Measurements from ENCODE around the gene GNA12.

Gene GNA12

DNA sequence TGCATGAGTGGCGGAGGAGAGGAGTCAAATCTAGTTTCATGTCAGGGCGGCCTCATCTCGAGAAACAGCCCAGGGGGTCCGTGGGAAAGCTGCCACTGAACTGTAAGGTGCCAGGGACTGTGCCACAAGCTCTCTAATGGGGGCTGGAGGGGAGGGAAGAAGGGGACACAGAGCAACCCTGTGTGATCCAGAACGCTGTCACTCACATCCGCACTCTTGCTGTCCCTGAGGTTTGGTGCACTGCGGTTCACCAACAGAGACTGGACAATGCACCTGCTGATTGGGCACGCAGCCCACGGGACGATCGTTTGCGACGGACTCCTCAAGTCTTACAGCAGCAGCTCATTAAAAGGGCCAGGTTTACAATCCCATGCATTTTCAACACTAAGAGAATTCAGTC, 108.4 kb downstream of the GNA12 start:
- Histone ChIP-seq H3K36me3 (replicated peaks; ENCODE audit: insufficient read depth, low read length) (no peaks in the 10 kb centered on the region), H3K4me1 (ENCODE audit: low read length) (no peaks in the 10 kb centered on the region), H3K79me2 (ENCODE audit: low read length) (no peaks in the 10 kb centered on the region; the same call in none of the 2 replicates), H4K20me1 (ENCODE audit: insufficient read depth, low read length) (no peaks in the 10 kb centered on the region), H3K9me2 (replicated peaks; ENCODE audit: insufficient read depth, low read length) (no peaks in the 10 kb centered on the region), H3K4me3 (ENCODE audit: low read length) (no peak overlapping the region), H3F3A (ENCODE audit: insufficient read depth, low read length) (no peaks in the 10 kb centered on the region), H3K27ac (ENCODE audit: low read length) (no peak overlapping the region), H3K9ac (ENCODE audit: low read length) (no peak overlapping the region), H3K4me2 (ENCODE audit: low read depth, low read length) (no peak overlapping the region), H3K9me3 (replicated peaks; ENCODE audit: insufficient read depth, low read length) (no peaks in the 10 kb centered on the region), H2AFZ (ENCODE audit: low read length) (no peak overlapping the region), H3K27me3 (replicated peaks; ENCODE audit: insufficient read depth, low read length) (no peaks in the 10 kb centered on the region)
- TF ChIP-seq EZH2 (optimal IDR thresholded peaks at IDR 0.05; ENCODE audit: low read depth, low read length) (no peak), EZH2phosphoT487 (IDR thresholded peaks at IDR 0.05; ENCODE audit: low read length) (no peak)
- TF ChIP-seq, protein P1, sequence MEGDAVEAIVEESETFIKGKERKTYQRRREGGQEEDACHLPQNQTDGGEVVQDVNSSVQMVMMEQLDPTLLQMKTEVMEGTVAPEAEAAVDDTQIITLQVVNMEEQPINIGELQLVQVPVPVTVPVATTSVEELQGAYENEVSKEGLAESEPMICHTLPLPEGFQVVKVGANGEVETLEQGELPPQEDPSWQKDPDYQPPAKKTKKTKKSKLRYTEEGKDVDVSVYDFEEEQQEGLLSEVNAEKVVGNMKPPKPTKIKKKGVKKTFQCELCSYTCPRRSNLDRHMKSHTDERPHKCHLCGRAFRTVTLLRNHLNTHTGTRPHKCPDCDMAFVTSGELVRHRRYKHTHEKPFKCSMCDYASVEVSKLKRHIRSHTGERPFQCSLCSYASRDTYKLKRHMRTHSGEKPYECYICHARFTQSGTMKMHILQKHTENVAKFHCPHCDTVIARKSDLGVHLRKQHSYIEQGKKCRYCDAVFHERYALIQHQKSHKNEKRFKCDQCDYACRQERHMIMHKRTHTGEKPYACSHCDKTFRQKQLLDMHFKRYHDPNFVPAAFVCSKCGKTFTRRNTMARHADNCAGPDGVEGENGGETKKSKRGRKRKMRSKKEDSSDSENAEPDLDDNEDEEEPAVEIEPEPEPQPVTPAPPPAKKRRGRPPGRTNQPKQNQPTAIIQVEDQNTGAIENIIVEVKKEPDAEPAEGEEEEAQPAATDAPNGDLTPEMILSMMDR (IDR thresholded peaks at IDR 0.05; ENCODE audit: low read length): no peak
- DNase-seq: no peak

DNA sequence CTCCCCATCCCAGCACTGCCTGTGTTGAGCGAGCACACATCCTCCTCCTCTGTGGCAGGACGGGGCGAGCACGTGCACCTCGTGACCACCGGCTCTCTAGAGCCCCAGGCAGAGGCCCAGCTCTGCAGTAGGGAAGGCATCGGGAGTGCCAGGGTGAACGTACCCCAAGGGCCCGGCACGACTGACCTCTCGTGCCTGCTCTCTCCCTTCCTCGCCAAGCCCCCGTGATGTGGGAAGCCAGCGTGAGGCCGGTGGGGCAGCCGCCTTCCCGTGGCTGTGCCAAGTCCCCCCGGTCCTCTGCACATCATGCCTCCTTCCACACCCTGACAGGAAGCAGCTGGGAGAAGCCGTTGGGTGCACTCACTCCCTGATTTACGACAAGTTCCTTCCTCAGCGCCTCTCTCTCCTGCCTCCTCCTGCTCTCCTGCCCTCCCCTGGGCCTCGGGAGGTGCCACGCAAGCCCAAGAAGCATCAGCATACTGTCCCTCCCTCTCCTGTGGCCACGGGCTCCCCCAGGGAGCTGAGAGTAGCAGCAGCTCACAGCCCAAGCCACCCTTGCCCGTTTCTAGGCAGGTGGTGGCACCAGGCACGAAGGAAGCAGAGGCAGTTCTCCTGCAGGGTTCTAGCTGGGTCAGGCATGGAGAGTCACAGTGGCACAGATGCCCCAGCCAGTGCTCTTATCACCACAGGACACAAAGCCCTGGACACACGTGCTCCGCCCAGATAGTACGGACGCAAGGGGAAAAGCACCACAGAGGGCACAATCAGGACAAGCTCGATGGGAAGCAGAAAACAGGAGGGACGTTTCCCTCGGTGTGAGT, 109.1 kb downstream of the GNA12 start:
- H3K4me1 ChIP-seq (ENCODE audit: low read length): no peaks in the 10 kb centered on the region
- H3K4me2 ChIP-seq (ENCODE audit: low read depth, low read length): no peak overlapping the region
- no peaks in the 10 kb centered on the region for H3K27me3 ChIP-seq (replicated peaks; ENCODE audit: insufficient read depth, low read length)
- no peaks in the 10 kb centered on the region for H3K9me2 ChIP-seq (replicated peaks; ENCODE audit: insufficient read depth, low read length)
- H3K79me2 ChIP-seq (ENCODE audit: low read length): no peaks in the 10 kb centered on the region; the same call in none of the 2 replicates
- H3K9ac ChIP-seq (ENCODE audit: low read length): no peak overlapping the region
- H3F3A ChIP-seq (ENCODE audit: insufficient read depth, low read length): no peaks in the 10 kb centered on the region
- H4K20me1 ChIP-seq (ENCODE audit: insufficient read depth, low read length): no peaks in the 10 kb centered on the region
- no peak overlapping the region for H2AFZ ChIP-seq (ENCODE audit: low read length)
- no peak overlapping the region for H3K4me3 ChIP-seq (ENCODE audit: low read length)
- H3K27ac ChIP-seq (ENCODE audit: low read length): no peak overlapping the region
- TF ChIP-seq, protein P1 (IDR thresholded peaks at IDR 0.05; ENCODE audit: low read length): no peak
- no peak for TF ChIP-seq EZH2phosphoT487 (IDR thresholded peaks at IDR 0.05; ENCODE audit: low read length)
- TF ChIP-seq EZH2 (optimal IDR thresholded peaks at IDR 0.05; ENCODE audit: low read depth, low read length): no peak
- no peaks in the 10 kb centered on the region for H3K36me3 ChIP-seq (replicated peaks; ENCODE audit: insufficient read depth, low read length)
- H3K9me3 ChIP-seq (replicated peaks; ENCODE audit: insufficient read depth, low read length): no peaks in the 10 kb centered on the region
- DNase-seq: no peak

DNA sequence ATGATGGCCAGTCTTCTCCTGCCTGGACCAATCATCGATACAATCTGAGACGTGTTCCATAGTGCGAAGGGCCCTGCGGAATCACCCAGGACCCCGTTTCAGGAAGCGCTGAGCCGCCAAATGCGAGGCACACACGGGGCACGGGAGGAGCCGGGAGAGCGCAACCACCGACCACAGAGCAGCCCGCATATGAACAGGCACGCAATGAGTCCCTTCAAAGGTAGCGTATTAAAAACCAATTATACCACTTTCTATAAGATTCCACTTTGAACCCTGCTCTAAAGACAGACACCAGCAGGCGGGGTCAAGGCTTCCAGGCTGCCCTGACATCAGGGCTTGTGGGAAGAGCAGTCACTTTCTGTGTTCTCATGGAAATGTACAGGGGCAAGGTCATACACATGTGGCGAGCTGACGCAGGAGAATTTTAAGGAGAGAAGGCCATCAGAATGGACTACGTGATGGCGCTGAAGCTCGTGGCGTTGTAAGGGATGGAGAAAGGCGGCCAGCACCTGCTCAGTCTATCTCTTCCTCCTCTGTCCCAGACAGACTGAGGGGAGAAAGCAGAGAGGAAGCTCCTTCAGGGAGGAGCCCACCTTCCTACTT, 109.9 kb downstream of the GNA12 start:
- H2AFZ ChIP-seq (ENCODE audit: low read length): no peak overlapping the region
- no peaks in the 10 kb centered on the region for H3K36me3 ChIP-seq (replicated peaks; ENCODE audit: insufficient read depth, low read length)
- H3K9me3 ChIP-seq (replicated peaks; ENCODE audit: insufficient read depth, low read length): no peaks in the 10 kb centered on the region
- no peak overlapping the region for H3K27ac ChIP-seq (ENCODE audit: low read length)
- no peak for DNase-seq
- TF ChIP-seq EZH2phosphoT487 (IDR thresholded peaks at IDR 0.05; ENCODE audit: low read length) (no peak), EZH2 (optimal IDR thresholded peaks at IDR 0.05; ENCODE audit: low read depth, low read length) (no peak)
- no peaks in the 10 kb centered on the region; the same call in none of the 2 replicates for H3K79me2 ChIP-seq (ENCODE audit: low read length)
- no peak overlapping the region for H3K4me3 ChIP-seq (ENCODE audit: low read length)
- no peaks in the 10 kb centered on the region for H3K4me1 ChIP-seq (ENCODE audit: low read length)
- no peaks in the 10 kb centered on the region for H3K27me3 ChIP-seq (replicated peaks; ENCODE audit: insufficient read depth, low read length)
- H3K9ac ChIP-seq (ENCODE audit: low read length): no peak overlapping the region
- H3K4me2 ChIP-seq (ENCODE audit: low read depth, low read length): no peak overlapping the region
- no peaks in the 10 kb centered on the region for H3F3A ChIP-seq (ENCODE audit: insufficient read depth, low read length)
- H4K20me1 ChIP-seq (ENCODE audit: insufficient read depth, low read length): no peaks in the 10 kb centered on the region
- no peaks in the 10 kb centered on the region for H3K9me2 ChIP-seq (replicated peaks; ENCODE audit: insufficient read depth, low read length)

All from MM.1S (cell line).